Measurements from ENCODE around the gene ARHGEF26. TPM values are rescaled to one million over a fixed set of nuclear protein-coding genes. Genes with fewer than 3 reads are reported as not detected.

ARHGEF26 gene
- total RNA-seq, 1 experiment from 2014 or later, result 7.2 TPM

DNA sequence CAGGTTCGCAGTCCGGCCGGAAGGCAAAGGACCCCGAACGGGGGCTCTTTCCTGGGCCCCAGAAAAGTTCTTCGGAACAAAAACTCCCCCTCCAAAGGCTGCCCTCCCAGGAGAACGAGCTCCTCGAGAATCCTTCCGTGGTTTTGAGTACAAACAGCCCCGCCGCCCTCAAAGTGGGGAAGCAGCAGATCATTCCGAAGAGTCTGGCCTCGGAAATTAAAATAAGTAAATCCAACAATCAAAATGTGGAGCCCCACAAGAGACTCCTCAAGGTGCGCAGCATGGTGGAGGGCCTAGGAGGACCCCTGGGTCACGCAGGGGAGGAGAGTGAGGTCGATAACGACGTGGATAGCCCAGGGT lies 1.3 kb downstream of the ARHGEF26 start:
- TF ChIP-seq, protein P1, sequence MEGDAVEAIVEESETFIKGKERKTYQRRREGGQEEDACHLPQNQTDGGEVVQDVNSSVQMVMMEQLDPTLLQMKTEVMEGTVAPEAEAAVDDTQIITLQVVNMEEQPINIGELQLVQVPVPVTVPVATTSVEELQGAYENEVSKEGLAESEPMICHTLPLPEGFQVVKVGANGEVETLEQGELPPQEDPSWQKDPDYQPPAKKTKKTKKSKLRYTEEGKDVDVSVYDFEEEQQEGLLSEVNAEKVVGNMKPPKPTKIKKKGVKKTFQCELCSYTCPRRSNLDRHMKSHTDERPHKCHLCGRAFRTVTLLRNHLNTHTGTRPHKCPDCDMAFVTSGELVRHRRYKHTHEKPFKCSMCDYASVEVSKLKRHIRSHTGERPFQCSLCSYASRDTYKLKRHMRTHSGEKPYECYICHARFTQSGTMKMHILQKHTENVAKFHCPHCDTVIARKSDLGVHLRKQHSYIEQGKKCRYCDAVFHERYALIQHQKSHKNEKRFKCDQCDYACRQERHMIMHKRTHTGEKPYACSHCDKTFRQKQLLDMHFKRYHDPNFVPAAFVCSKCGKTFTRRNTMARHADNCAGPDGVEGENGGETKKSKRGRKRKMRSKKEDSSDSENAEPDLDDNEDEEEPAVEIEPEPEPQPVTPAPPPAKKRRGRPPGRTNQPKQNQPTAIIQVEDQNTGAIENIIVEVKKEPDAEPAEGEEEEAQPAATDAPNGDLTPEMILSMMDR (IDR thresholded peaks at IDR 0.05 in 2 of 3, conservative IDR thresholded peaks at IDR 0.05 in 1 of 3; ENCODE audit: borderline replicate concordance in 1 of 3, insufficient read depth in 1 of 3, low read depth in 2 of 3, low read length in 2 of 3), result no peak
- TF ChIP-seq ZNF274 (IDR thresholded peaks at IDR 0.05; ENCODE audit: low read depth, low read length) (no peak), POLR2AphosphoS5 (IDR thresholded peaks at IDR 0.05; ENCODE audit: low read depth, low read length) (no peak), TCF7L2 (IDR thresholded peaks at IDR 0.05; ENCODE audit: borderline replicate concordance, extremely low read depth, insufficient read depth, insufficient read length) (no peak), JUND (IDR thresholded peaks at IDR 0.05) (no peak), RAD21 (IDR thresholded peaks at IDR 0.05; ENCODE audit: low read depth) (no peak)
- TF ChIP-seq, protein P2, sequence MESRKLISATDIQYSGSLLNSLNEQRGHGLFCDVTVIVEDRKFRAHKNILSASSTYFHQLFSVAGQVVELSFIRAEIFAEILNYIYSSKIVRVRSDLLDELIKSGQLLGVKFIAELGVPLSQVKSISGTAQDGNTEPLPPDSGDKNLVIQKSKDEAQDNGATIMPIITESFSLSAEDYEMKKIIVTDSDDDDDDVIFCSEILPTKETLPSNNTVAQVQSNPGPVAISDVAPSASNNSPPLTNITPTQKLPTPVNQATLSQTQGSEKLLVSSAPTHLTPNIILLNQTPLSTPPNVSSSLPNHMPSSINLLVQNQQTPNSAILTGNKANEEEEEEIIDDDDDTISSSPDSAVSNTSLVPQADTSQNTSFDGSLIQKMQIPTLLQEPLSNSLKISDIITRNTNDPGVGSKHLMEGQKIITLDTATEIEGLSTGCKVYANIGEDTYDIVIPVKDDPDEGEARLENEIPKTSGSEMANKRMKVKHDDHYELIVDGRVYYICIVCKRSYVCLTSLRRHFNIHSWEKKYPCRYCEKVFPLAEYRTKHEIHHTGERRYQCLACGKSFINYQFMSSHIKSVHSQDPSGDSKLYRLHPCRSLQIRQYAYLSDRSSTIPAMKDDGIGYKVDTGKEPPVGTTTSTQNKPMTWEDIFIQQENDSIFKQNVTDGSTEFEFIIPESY (IDR thresholded peaks at IDR 0.05; ENCODE audit: extremely low read depth, insufficient replicate concordance, low read length), result no peak
- TF ChIP-seq, protein P3, sequence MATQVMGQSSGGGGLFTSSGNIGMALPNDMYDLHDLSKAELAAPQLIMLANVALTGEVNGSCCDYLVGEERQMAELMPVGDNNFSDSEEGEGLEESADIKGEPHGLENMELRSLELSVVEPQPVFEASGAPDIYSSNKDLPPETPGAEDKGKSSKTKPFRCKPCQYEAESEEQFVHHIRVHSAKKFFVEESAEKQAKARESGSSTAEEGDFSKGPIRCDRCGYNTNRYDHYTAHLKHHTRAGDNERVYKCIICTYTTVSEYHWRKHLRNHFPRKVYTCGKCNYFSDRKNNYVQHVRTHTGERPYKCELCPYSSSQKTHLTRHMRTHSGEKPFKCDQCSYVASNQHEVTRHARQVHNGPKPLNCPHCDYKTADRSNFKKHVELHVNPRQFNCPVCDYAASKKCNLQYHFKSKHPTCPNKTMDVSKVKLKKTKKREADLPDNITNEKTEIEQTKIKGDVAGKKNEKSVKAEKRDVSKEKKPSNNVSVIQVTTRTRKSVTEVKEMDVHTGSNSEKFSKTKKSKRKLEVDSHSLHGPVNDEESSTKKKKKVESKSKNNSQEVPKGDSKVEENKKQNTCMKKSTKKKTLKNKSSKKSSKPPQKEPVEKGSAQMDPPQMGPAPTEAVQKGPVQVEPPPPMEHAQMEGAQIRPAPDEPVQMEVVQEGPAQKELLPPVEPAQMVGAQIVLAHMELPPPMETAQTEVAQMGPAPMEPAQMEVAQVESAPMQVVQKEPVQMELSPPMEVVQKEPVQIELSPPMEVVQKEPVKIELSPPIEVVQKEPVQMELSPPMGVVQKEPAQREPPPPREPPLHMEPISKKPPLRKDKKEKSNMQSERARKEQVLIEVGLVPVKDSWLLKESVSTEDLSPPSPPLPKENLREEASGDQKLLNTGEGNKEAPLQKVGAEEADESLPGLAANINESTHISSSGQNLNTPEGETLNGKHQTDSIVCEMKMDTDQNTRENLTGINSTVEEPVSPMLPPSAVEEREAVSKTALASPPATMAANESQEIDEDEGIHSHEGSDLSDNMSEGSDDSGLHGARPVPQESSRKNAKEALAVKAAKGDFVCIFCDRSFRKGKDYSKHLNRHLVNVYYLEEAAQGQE (IDR thresholded peaks at IDR 0.05; ENCODE audit: low read depth), result no peak
- ChIA-PET CTCF (no interaction called here), RAD21 (ENCODE audit: low non-redundant PET in 1 of 2, low total read pairs in 2 of 2, uncharacterized antibody in 2 of 2, unreplicated experiment in 2 of 2) (no interaction called here), POLR2A (no interaction called here)
- Histone ChIP-seq H3K9me3 (ENCODE audit: control insufficient read depth in 1 of 2, insufficient read depth in 1 of 2, low read depth in 1 of 2, low read length in 2 of 2) (no peaks in the 10 kb centered on the region), H3K79me2 (ENCODE audit: insufficient read depth, low read length) (no peaks in the 10 kb centered on the region; the same call in 1 of the 2 replicates), H4K20me1 (ENCODE audit: insufficient read depth) (no peaks in the 10 kb centered on the region), H3K27ac (ENCODE audit: low read depth, low read length) (no peak overlapping the region), H2AFZ (ENCODE audit: low read depth, low read length, poor library complexity, severe bottlenecking) (no peak overlapping the region), H3K27me3 (ENCODE audit: insufficient read depth, low read length) (no peaks in the 10 kb centered on the region), H3K36me3 (ENCODE audit: control insufficient read depth in 1 of 2, insufficient read depth in 2 of 2, low read length in 2 of 2) (no peaks in the 10 kb centered on the region), H3K4me1 (ENCODE audit: control insufficient read depth in 1 of 2, insufficient read depth in 2 of 2, low read length in 2 of 2) (peaks cover 0 to 13% of the 10 kb centered on the region in 2 experiments; a peak in 2 of 4 replicates), H3K9ac (ENCODE audit: low read length) (no peak overlapping the region), H3K4me2 (ENCODE audit: low read length) (no peak overlapping the region), H3K9me2 (ENCODE audit: insufficient read depth) (no peaks in the 10 kb centered on the region), H3K4me3 (replicated peaks in 1 of 2; ENCODE audit: low read depth in 1 of 2, low read length in 2 of 2) (no peak overlapping the region)
- BruUV-seq (replicated peaks), result no TSS peak
- no peak for ATAC-seq
- intact Hi-C loops (cut with micrococcal nuclease), result no loop called here
- no peak for DNase-seq (ENCODE audit: low read depth, low spot score)

All from HCT116 (cell line).